A673 (cell line): Measurements from ENCODE around the gene SPSB1. TPM values are rescaled to one million over a fixed set of nuclear protein-coding genes. Genes with fewer than 3 reads are reported as not detected.

Experiments used
- BruUV-seq: library from RNA; stranded (reverse); fragments of 400-500 nt; replicated peaks from 2 replicates; lab custom pipeline; 2021; lab: Mats Ljungman, UMichigan
- CTCF ChIA-PET: fragments of 300-600 bp; sonication (Branson Sonifier 250); formaldehyde crosslinking; loops from one replicate; lab custom pipeline; 2022; ENCODE audit warnings: antibody characterized with exemption; lab: Charles Lee
- POLR2A ChIA-PET: fragments of 300-600 bp; sonication (Branson Sonifier 250); formaldehyde crosslinking; loops from one replicate; lab custom pipeline; 2022; ENCODE audit warnings: antibody characterized with exemption; ENCODE audit not compliant: low non-redundant PET; lab: Charles Lee
- DNase-seq: peaks from one replicate; pipeline ENCODE4 v3.0.0-alpha.2; 2015; ENCODE audit warnings: low spot score
- H3K27ac ChIP-seq: fragments of 200-600 bp; sonication (generic); 2 replicates; pipeline ENCODE4 v1.5.1; 2016; ENCODE audit warnings: mixed run types, low read depth, mild to moderate bottlenecking, mixed read lengths, antibody characterized with exemption, low read length; ENCODE audit not compliant: poor library complexity, severe bottlenecking
- H3K27me3 ChIP-seq: fragments of 200-600 bp; sonication (generic); replicated peaks from 2 replicates; pipeline ENCODE4 v1.6.1; 2017; ENCODE audit warnings: mixed run types, low read depth, mild to moderate bottlenecking, mixed read lengths, antibody characterized with exemption, low read length; ENCODE audit not compliant: insufficient read depth, poor library complexity
- H3K36me3 ChIP-seq: fragments of 200-600 bp; sonication (generic); 2 replicates; pipeline ENCODE4 v1.6.1; 2016; ENCODE audit warnings: mixed run types, mild to moderate bottlenecking, mixed read lengths, antibody characterized with exemption, low read length; ENCODE audit not compliant: insufficient read depth, poor library complexity, severe bottlenecking
- H3K4me1 ChIP-seq: fragments of 200-600 bp; sonication (generic); 2 replicates; pipeline ENCODE4 v1.6.1; 2017; ENCODE audit warnings: mixed run types, mild to moderate bottlenecking, mixed read lengths, antibody characterized with exemption, low read length; ENCODE audit not compliant: insufficient read depth, poor library complexity, severe bottlenecking
- H3K4me3 ChIP-seq: fragments of 200-600 bp; sonication (generic); 2 replicates; pipeline ENCODE4 v1.5.1; 2016; ENCODE audit warnings: low read depth, mixed run types, mild to moderate bottlenecking, mixed read lengths, low read length; ENCODE audit not compliant: poor library complexity, severe bottlenecking
- H3K9me3 ChIP-seq: fragments of 200-600 bp; sonication (generic); 2 replicates; pipeline ENCODE4 v1.6.1; 2016; ENCODE audit warnings: mixed run types, low read depth, mild to moderate bottlenecking, mixed read lengths, antibody characterized with exemption, low read length; ENCODE audit not compliant: poor library complexity, severe bottlenecking
- CTCF ChIP-seq: fragments of 300-800, 200-600 bp; sonication (generic); conservative IDR thresholded peaks from 2 replicates; pipeline ENCODE4 v1.5.1; 2017; ENCODE audit warnings: low read depth, mild to moderate bottlenecking, antibody characterized with exemption, low read length, moderate library complexity, mixed read lengths
- EZH2 ChIP-seq: fragments of 200-600 bp; sonication (generic); IDR thresholded peaks from 2 replicates; pipeline ENCODE4 v1.6.1; 2017; ENCODE audit warnings: borderline replicate concordance, low read depth, mild to moderate bottlenecking, mixed read lengths, antibody characterized with exemption, low read length; ENCODE audit not compliant: poor library complexity, severe bottlenecking
- intact Hi-C: fragments of 100-400 bp; cut with micrococcal nuclease; formaldehyde crosslinking; loops from one replicate; pipeline ENCODE4 v1.10.0; 2022; ENCODE audit not compliant: unreplicated experiment
- total RNA-seq: library from RNA; stranded (reverse); gene quantifications from 2 replicates; pipeline ENCODE4 v1.2.3, GENCODE V29; 2021

SPSB1 gene
- total RNA-seq, 1 experiment from 2014 or later = 11.8 TPM

GRCh38 chr1:9273177-9273576 lies 19.5 kb upstream of the SPSB1 start:
- no peak for TF ChIP-seq CTCF
- TF ChIP-seq EZH2 = no peak
- DNase-seq = no peak
- ChIA-PET CTCF (no interaction called here), POLR2A (no interaction called here)
- H3K4me1 ChIP-seq = no peaks in the 10 kb centered on the region
- intact Hi-C loops = no loop called here
- H3K9me3 ChIP-seq = no peaks in the 10 kb centered on the region
- H3K27me3 ChIP-seq = no peaks in the 10 kb centered on the region
- BruUV-seq = no TSS peak
- H3K36me3 ChIP-seq = no peaks in the 10 kb centered on the region
- H3K4me3 ChIP-seq = no peak overlapping the region
- no peak overlapping the region for H3K27ac ChIP-seq

- Histone ChIP-seq H3K9me3 (no peaks in the 10 kb centered on the region), H3K4me1 (no peaks in the 10 kb centered on the region), H3K27ac (no peak overlapping the region), H3K27me3 (no peaks in the 10 kb centered on the region), H3K4me3 (no peak overlapping the region), H3K36me3 (no peaks in the 10 kb centered on the region)
- no peak for TF ChIP-seq EZH2
- TF ChIP-seq CTCF = no peak
- POLR2A ChIA-PET = no interaction called here
- no peak for DNase-seq
- intact Hi-C loops = no loop called here
- no TSS peak for BruUV-seq
- CTCF ChIA-PET = no interaction called here
These were observed 17.5 kb upstream of the SPSB1 start for GRCh38 chr1:9275161-9275560.

GRCh38 chr1:9275567-9276034 lies 17.1 kb upstream of the SPSB1 start:
- peak; percentile 24 for DNase-seq
- Histone ChIP-seq H3K27ac (no peak overlapping the region), H3K36me3 (no peaks in the 10 kb centered on the region), H3K4me1 (peaks cover 2% of the 10 kb centered on the region), H3K4me3 (no peak overlapping the region), H3K27me3 (no peaks in the 10 kb centered on the region), H3K9me3 (no peaks in the 10 kb centered on the region)
- ChIA-PET POLR2A (no interaction called here), CTCF (no interaction called here)
- intact Hi-C loops = no loop called here
- BruUV-seq = no TSS peak
- TF ChIP-seq EZH2 (no peak), CTCF (no peak)
